Astrocyte of the spinal cord (primary cell): Measurements from ENCODE around the gene CBX3.
"Not testable (repeated sequence)": the region's sequence is repeated elsewhere in the genome, so short reads cannot be mapped to it uniquely, and the experiment has no call there.

Experiments used
- DNase-seq: peaks from one replicate; pipeline ENCODE4 v3.0.0; 2011; ENCODE audit warnings: low read depth, low spot score
- H3K4me3 ChIP-seq: 2 replicates; pipeline ENCODE4 v1.5.1; 2011; ENCODE audit warnings: low read depth, mild to moderate bottlenecking, low read length, moderate library complexity
- in situ Hi-C: cut with HindIII; loops from 2 replicates; pipeline ENCODE4 v1.10.0; 2017; ENCODE audit warnings: low sequenced_read_pairs
- TF ChIP-seq, protein P1 (sequence below): IDR thresholded peaks from 2 replicates; pipeline ENCODE4 v1.5.1; 2012; ENCODE audit warnings: low read depth, mild to moderate bottlenecking, low read length, inconsistent platforms

CBX3 gene

DNA sequence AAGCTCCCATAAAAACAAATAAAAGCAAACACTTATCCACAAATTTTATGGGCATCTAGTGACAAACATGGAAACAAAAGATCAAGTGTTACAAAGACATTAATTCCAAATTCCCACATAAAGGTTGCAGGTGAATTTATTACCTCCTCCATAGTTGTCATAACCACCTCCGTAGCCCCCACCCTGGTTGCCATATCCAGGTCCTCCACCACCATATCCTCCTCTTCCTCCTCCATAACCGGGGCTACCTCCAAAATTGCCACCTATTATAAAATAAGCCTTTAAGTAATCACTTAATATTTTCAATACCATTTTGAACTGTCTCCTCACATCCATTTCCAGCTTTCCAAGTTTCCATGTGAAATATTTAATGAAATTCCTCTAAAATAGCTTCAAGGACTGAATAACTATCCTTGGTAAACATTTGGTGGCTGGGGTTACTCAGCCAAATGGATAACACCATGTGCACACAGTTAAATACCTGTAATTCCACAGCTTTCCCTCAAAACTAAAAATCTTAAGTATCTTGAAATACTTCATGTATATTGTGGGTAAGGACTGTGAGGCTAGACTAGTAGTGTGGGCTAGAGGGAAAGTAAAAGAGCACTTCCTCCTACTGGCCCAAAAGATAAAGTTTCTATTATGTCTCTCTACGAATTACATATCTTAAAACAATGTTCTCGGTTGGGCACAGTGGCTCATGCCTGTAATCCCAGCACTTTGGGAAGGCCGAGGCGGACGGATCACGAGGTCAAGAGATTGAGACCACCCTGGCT is 7.9 kb upstream of the CBX3 start:
- no peak overlapping the region for H3K4me3 ChIP-seq
- TF ChIP-seq, protein P1, sequence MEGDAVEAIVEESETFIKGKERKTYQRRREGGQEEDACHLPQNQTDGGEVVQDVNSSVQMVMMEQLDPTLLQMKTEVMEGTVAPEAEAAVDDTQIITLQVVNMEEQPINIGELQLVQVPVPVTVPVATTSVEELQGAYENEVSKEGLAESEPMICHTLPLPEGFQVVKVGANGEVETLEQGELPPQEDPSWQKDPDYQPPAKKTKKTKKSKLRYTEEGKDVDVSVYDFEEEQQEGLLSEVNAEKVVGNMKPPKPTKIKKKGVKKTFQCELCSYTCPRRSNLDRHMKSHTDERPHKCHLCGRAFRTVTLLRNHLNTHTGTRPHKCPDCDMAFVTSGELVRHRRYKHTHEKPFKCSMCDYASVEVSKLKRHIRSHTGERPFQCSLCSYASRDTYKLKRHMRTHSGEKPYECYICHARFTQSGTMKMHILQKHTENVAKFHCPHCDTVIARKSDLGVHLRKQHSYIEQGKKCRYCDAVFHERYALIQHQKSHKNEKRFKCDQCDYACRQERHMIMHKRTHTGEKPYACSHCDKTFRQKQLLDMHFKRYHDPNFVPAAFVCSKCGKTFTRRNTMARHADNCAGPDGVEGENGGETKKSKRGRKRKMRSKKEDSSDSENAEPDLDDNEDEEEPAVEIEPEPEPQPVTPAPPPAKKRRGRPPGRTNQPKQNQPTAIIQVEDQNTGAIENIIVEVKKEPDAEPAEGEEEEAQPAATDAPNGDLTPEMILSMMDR: no peak
- in situ Hi-C loops: no loop called here
- no peak for DNase-seq

DNA sequence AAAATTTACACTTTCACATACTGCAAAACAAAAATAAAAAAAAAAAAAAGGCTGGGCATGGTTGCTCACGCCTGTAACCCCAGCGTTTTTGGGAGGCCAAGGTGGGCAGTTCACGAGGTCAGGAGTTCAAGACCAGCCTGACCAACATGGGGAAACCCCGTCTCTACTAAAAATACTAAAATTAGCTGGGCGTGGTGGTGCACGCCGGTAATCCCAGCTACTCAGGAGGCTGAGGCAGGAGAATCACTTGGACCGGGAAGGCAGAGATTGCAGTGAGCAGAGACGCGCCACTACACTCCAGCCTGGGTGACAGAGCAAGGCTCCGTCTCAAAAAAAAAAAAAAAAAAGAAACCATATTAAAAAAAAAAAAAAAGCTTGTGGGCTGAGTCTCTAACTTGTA is 6.8 kb upstream of the CBX3 start:
- H3K4me3 ChIP-seq, DNase-seq, in situ Hi-C loops: not testable (repeated sequence)

DNA sequence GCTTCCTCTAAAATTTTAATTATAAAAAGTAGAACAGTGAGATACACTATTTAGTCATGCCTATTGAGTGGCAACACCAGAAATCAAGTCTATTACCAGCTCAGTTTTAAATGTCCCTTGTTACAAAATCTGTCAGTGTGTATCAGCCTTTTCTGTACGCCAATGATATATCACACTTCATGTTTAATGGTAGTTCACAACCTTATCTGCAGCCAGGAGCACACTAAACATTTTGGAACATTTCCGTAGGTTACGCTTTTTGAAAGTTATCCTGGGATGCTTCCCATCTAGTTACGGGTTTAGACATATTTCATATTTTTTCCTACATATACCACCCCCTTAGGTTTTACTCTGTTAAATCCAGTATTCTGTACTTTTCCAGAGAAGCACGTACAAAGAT is 6.4 kb upstream of the CBX3 start:
- TF ChIP-seq, protein P1: no peak
- in situ Hi-C loops: no loop called here
- DNase-seq: no peak
- no peak overlapping the region for H3K4me3 ChIP-seq

DNA sequence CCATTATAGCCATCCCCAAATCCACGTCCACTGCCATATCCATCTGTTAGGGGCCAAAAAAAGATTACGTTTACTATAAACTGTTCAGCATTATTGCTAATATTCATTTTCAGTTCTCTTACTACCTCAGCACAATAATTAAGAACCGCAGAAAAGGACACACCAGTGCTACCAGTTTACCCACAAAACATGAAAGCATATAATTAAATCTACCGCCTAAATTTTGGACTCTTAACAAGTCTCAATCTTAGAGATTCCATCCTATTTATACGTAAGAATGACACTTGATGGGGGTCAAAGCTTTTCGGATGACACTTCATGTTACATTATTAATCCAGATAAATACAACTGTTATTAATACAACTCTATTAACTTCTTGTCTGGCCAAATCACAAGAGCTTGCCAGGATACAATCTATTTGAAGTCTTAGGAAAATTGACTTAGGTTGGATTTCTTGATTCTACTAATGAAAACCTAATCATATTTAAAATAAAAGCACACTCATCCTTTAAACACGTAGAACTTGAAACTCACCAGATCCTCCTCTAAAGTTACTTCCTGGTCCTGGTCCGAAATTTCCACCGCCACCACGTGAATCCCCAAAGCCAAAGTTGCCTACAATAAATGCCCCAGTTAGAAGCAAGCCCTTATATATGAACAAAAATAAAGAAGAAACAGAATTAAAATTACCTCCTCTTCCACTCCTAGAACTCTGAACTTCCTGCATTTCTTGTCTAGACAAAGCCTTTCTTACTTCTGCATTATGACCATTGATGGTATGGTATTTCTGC is 5.5 kb upstream of the CBX3 start:
- H3K4me3 ChIP-seq: no peak overlapping the region
- in situ Hi-C loops: no loop called here
- no peak for DNase-seq
- TF ChIP-seq, protein P1: no peak

GRCh38 chr7:26197153-26198115 is 4.1 kb upstream of the CBX3 start:
- peak overlapping the region; percentile 86 for H3K4me3 ChIP-seq
- no peak for DNase-seq
- TF ChIP-seq, protein P1: no peak
- in situ Hi-C loops: no loop called here

GRCh38 chr7:26198133-26198780 is 3.3 kb upstream of the CBX3 start:
- DNase-seq: peak; percentile 48
- in situ Hi-C loops: no loop called here
- TF ChIP-seq, protein P1: peak; percentile 60
- H3K4me3 ChIP-seq: peak overlapping the region; percentile 86
